Naive thymus-derived CD4-positive, alpha-beta T cell (primary cell): ENCODE measurements around the gene ZNF280D. TPM values are rescaled to one million over a fixed set of nuclear protein-coding genes. Genes with fewer than 3 reads are reported as not detected.
"Not testable (repeated sequence)": the region's sequence is repeated elsewhere in the genome, so short reads cannot be mapped to it uniquely, and the experiment has no call there.

Source experiments
- ATAC-seq: fragments of 150-1000 bp; cut with Tn5 transposase; 2 replicates; pipeline ENCODE4 v1.10.0; 2021; ENCODE audit warnings: mild to moderate bottlenecking, moderate library complexity
- CTCF ChIA-PET: fragments of 350-600 bp; sonication (Branson Sonifier 250); formaldehyde crosslinking; loops from one replicate; lab custom pipeline; 2021; ENCODE audit warnings: antibody characterized with exemption; lab: Charles Lee
- POLR2A ChIA-PET: fragments of 350-600 bp; sonication (Branson Sonifier 250); formaldehyde crosslinking; loops from one replicate; lab custom pipeline; 2021; ENCODE audit warnings: antibody characterized with exemption, inconsistent platforms; lab: Charles Lee
- DNase-seq, 9 donors: peaks; one replicate each; pipeline versions ENCODE4 v3.0.0 to v3.0.0-alpha.2; 2020 to 2022; ENCODE audit warnings: mixed read lengths in 1 of 9
- H3K27ac ChIP-seq: one replicate; pipeline ENCODE4 v1.7.0; 2013; ENCODE audit warnings: mild to moderate bottlenecking, low read depth, low read length, moderate library complexity
- H3K27me3 ChIP-seq, 2 donors: one replicate each; pipeline ENCODE4 v1.7.0; 2013; ENCODE audit warnings: low read length in 2 of 2, mild to moderate bottlenecking in 2 of 2, moderate library complexity in 2 of 2; ENCODE audit not compliant: control insufficient read depth in 2 of 2, insufficient read depth in 2 of 2
- H3K36me3 ChIP-seq, 3 experiments: 1 replicate in 2 of 3; 2 replicates in 1 of 3; pipeline ENCODE4 v1.7.0; 2013; ENCODE audit warnings: low read length in 3 of 3, mild to moderate bottlenecking in 3 of 3, moderate library complexity in 1 of 3; ENCODE audit not compliant: insufficient read depth in 3 of 3, control insufficient read depth in 2 of 3
- H3K4me1 ChIP-seq, 2 donors: one replicate each; pipeline ENCODE4 v1.7.0; 2013; ENCODE audit warnings: low read length in 2 of 2, mild to moderate bottlenecking in 2 of 2, moderate library complexity in 1 of 2; ENCODE audit not compliant: control insufficient read depth in 2 of 2, insufficient read depth in 2 of 2
- H3K4me3 ChIP-seq: 2 replicates; pipeline ENCODE4 v1.7.0; 2013; ENCODE audit warnings: mild to moderate bottlenecking, low read length
- H3K9me3 ChIP-seq, 3 experiments: 1 replicate in 2 of 3; 2 replicates in 1 of 3; pipeline ENCODE4 v1.7.0; 2013; ENCODE audit warnings: low read length in 3 of 3; ENCODE audit not compliant: control insufficient read depth in 2 of 3
- H3K27ac Mint-ChIP-seq, 9 donors: one replicate each; pipeline ENCODE4 v1.8.0; 2020 to 2022; ENCODE audit warnings: mixed read lengths in 9 of 9, mild to moderate bottlenecking in 8 of 9, moderate library complexity in 5 of 9, inconsistent platforms in 2 of 9
- H3K27me3 Mint-ChIP-seq, 5 donors: one replicate each; pipeline ENCODE4 v1.8.0; 2021 to 2022; ENCODE audit warnings: mixed read lengths in 5 of 5, mild to moderate bottlenecking in 1 of 5
- H3K36me3 Mint-ChIP-seq, 5 donors: one replicate each; pipeline ENCODE4 v1.8.0; 2020 to 2022; ENCODE audit warnings: mixed read lengths in 5 of 5, mild to moderate bottlenecking in 3 of 5, inconsistent platforms in 1 of 5
- H3K4me1 Mint-ChIP-seq, 7 donors: one replicate each; pipeline ENCODE4 v1.8.0; 2020 to 2022; ENCODE audit warnings: mixed read lengths in 7 of 7, mild to moderate bottlenecking in 3 of 7, inconsistent platforms in 1 of 7
- H3K4me3 Mint-ChIP-seq, 10 donors: one replicate each; pipeline ENCODE4 v1.8.0; 2020 to 2022; ENCODE audit warnings: mild to moderate bottlenecking in 10 of 10, mixed read lengths in 10 of 10, moderate library complexity in 6 of 10, inconsistent platforms in 2 of 10
- H3K9me3 Mint-ChIP-seq, 11 donors: one replicate each; pipeline ENCODE4 v1.8.0; 2020 to 2022; ENCODE audit warnings: mixed read lengths in 11 of 11, mild to moderate bottlenecking in 4 of 11, inconsistent platforms in 1 of 11, moderate library complexity in 1 of 11
- intact Hi-C, 2 donors: fragments of 100-400 bp; cut with micrococcal nuclease; formaldehyde crosslinking; loops; one replicate each; pipeline ENCODE4 v1.15.1; 2023
- polyA plus RNA-seq, 2 donors: library from polyadenylated mRNA; unstranded; fragments of 300-500 nt; fragmentation: Illumina TruSeq; gene quantifications; one replicate each; pipeline ENCODE4 v1.2.3, GENCODE V29; 2021
- total RNA-seq, 6 experiments: library from RNA in 5 of 6; stranded (reverse) in 5 of 6; gene quantifications; 1 replicate in 5 of 6; 2 replicates in 1 of 6; pipeline ENCODE4 v1.2.3 and lab custom pipeline; 2021 to 2026

Gene ZNF280D
- total RNA-seq (10 to 100 TPM; 36.9 to 59.0 (median 41.1) TPM), polyA plus RNA-seq (10 to 100 TPM in 1 of 2 donors, 1 to 10 TPM in 1; 9.3 to 17.6 TPM), total RNA-seq (lab: John Stamatoyannopoulos, UW) (24.0 reads per million, percentile 54 among the genes with 10 or more reads in this experiment)

- Mint-ChIP-seq H3K9me3 (peaks cover 0 to 9% (median 0%) of the 10 kb centered on the region in 11 donors), H3K36me3 (peaks cover 0 to 21% (median 10%) of the 10 kb centered on the region in 5 donors), H3K4me1 (peaks cover 25 to 43% (median 35%) of the 10 kb centered on the region in 7 donors), H3K4me3 (peak within 1 kb of the TSS; percentile 92 to 99 (median 94)), H3K27ac (peak within 1 kb of the TSS; percentile 90 to 98 (median 95)), H3K27me3 (peaks cover 0 to 2% (median 0%) of the 10 kb centered on the region in 5 donors)
- ATAC-seq = peak; percentile 91
- intact Hi-C loops = loop anchor here (1.0 to 10.0 kb wide), 10 partner anchors 32 to 974 kb away; partner anchors contain the start of genes POLR2M (in 2 of the 2), MNS1 (in 1 of the 2), RFX7 (in 1 of the 2) and TCF12 (in 1 of the 2)
- ChIA-PET CTCF (no interaction called here), POLR2A (interaction anchor here (0.7 to 1.4 kb wide), 5 partner anchors 9 to 974 kb away, joined by 3 to 5 read pairs (median 3); partner anchors contain the start of genes POLR2M and TCF12)
- H3K9me3 ChIP-seq = no peaks in the 10 kb centered on the region
- peaks cover 23 to 25% of the 10 kb centered on the region in 2 donors for H3K4me1 ChIP-seq
- no peaks in the 10 kb centered on the region for H3K27me3 ChIP-seq
- peak; percentile 58 to 82 (median 76) for DNase-seq
- peak within 1 kb of the TSS; percentile 80 for H3K27ac ChIP-seq
- peak within 1 kb of the TSS; percentile 86 for H3K4me3 ChIP-seq
- H3K36me3 ChIP-seq = no peaks in the 10 kb centered on the region
These were observed at the start of gene ZNF280D for GRCh38 chr15:56733136-56734012. TSS of gene ZNF280D (minus strand) at chr15:56733509. CDS start at chr15:56707109, 26,400 bp downstream.

GRCh38 chr15:56782306-56782705, 49.0 kb upstream of the ZNF280D start:
- Mint-ChIP-seq H3K27ac (no peak overlapping the region), H3K9me3 (peaks cover 0 to 20% (median 0%) of the 10 kb centered on the region in 11 donors), H3K36me3 (peaks cover 0 to 18% (median 0%) of the 10 kb centered on the region in 5 donors), H3K27me3 (peaks cover 0 to 24% (median 13%) of the 10 kb centered on the region in 5 donors), H3K4me3 (no peak overlapping the region), H3K4me1 (peaks cover 6 to 24% (median 8%) of the 10 kb centered on the region in 7 donors)
- Histone ChIP-seq H3K27me3 (no peaks in the 10 kb centered on the region), H3K36me3 (no peaks in the 10 kb centered on the region), H3K4me3 (no peak overlapping the region), H3K9me3 (no peaks in the 10 kb centered on the region), H3K4me1 (no peaks in the 10 kb centered on the region), H3K27ac (no peak overlapping the region)
- DNase-seq = no peak
- ChIA-PET POLR2A (no interaction called here), CTCF (no interaction called here)
- no peak for ATAC-seq
- intact Hi-C loops = no loop called here

- Mint-ChIP-seq H3K4me1 (peaks cover 6 to 18% (median 8%) of the 10 kb centered on the region in 7 donors), H3K9me3 (peaks cover 0 to 20% (median 0%) of the 10 kb centered on the region in 11 donors), H3K36me3 (peaks cover 0 to 18% (median 0%) of the 10 kb centered on the region in 5 donors), H3K27me3 (peaks cover 0 to 24% (median 13%) of the 10 kb centered on the region in 5 donors), H3K27ac (no peak overlapping the region), H3K4me3 (no peak overlapping the region)
- Histone ChIP-seq H3K27ac (no peak overlapping the region), H3K9me3 (no peaks in the 10 kb centered on the region), H3K27me3 (no peaks in the 10 kb centered on the region), H3K36me3 (no peaks in the 10 kb centered on the region), H3K4me3 (no peak overlapping the region), H3K4me1 (no peaks in the 10 kb centered on the region)
- ChIA-PET POLR2A (no interaction called here), CTCF (no interaction called here)
- ATAC-seq = no peak
- no peak for DNase-seq
- intact Hi-C loops = no loop called here
These were observed 48.4 kb upstream of the ZNF280D start for GRCh38 chr15:56781666-56782065.

- H3K9me3 ChIP-seq, H3K27me3 ChIP-seq, ATAC-seq, POLR2A ChIA-PET, H3K36me3 ChIP-seq, intact Hi-C loops, H3K27ac ChIP-seq, H3K4me3 ChIP-seq, H3K4me1 ChIP-seq, CTCF ChIA-PET: not testable (repeated sequence)
- peak in 3 of 9 donors; percentile 3 to 19 (median 4) for DNase-seq
- Mint-ChIP-seq H3K27me3 (peaks cover 0 to 27% (median 13%) of the 10 kb centered on the region in 5 donors), H3K27ac (peak overlapping the region in 4 of 9 donors; percentile 8 to 76 (median 45)), H3K36me3 (peaks cover 0 to 22% (median 0%) of the 10 kb centered on the region in 5 donors), H3K9me3 (peaks cover 0 to 20% (median 0%) of the 10 kb centered on the region in 11 donors), H3K4me3 (peak overlapping the region in 4 of 10 donors; percentile 37 to 62 (median 56)), H3K4me1 (peaks cover 6 to 25% (median 10%) of the 10 kb centered on the region in 7 donors)
These were observed 46.9 kb upstream of the ZNF280D start for GRCh38 chr15:56780102-56780725.

GRCh38 chr15:56779449-56779848, 46.1 kb upstream of the ZNF280D start:
- Mint-ChIP-seq H3K4me1 (peaks cover 6 to 32% (median 10%) of the 10 kb centered on the region in 7 donors), H3K27me3 (peaks cover 0 to 27% (median 13%) of the 10 kb centered on the region in 5 donors), H3K36me3 (peaks cover 0 to 22% (median 0%) of the 10 kb centered on the region in 5 donors), H3K9me3 (peaks cover 0 to 20% (median 0%) of the 10 kb centered on the region in 11 donors)
- CTCF ChIA-PET, H3K27me3 ChIP-seq, H3K4me3 ChIP-seq, POLR2A ChIA-PET, H3K27ac Mint-ChIP-seq, H3K36me3 ChIP-seq, H3K4me1 ChIP-seq, DNase-seq, ATAC-seq, intact Hi-C loops, H3K27ac ChIP-seq, H3K4me3 Mint-ChIP-seq, H3K9me3 ChIP-seq: not testable (repeated sequence)

- Mint-ChIP-seq H3K4me1 (peaks cover 6 to 36% (median 10%) of the 10 kb centered on the region in 7 donors), H3K27me3 (peaks cover 0 to 27% (median 19%) of the 10 kb centered on the region in 5 donors), H3K9me3 (peaks cover 0 to 21% (median 0%) of the 10 kb centered on the region in 11 donors), H3K36me3 (peaks cover 0 to 25% (median 0%) of the 10 kb centered on the region in 5 donors), H3K4me3 (no peak overlapping the region), H3K27ac (peak overlapping the region in 1 of 9 donors; percentile 18)
- intact Hi-C loops = no loop called here
- CTCF ChIA-PET = no interaction called here
- H3K27ac ChIP-seq = no peak overlapping the region
- H3K9me3 ChIP-seq = no peaks in the 10 kb centered on the region
- no peak for DNase-seq
- H3K4me3 ChIP-seq = no peak overlapping the region
- no peaks in the 10 kb centered on the region for H3K4me1 ChIP-seq
- ATAC-seq = no peak
- POLR2A ChIA-PET = no interaction called here
- H3K36me3 ChIP-seq = no peaks in the 10 kb centered on the region
- H3K27me3 ChIP-seq = no peaks in the 10 kb centered on the region
These were observed 45.5 kb upstream of the ZNF280D start for GRCh38 chr15:56778761-56779160.
